Trophoblast cell (in vitro differentiated cells and primary cell): ENCODE measurements around the gene PTN.

Source experiments
- DNase-seq, 2 donors: peaks; one replicate each; pipeline ENCODE4 v3.0.0-alpha.2; 2016
- H2AFZ ChIP-seq: 2 replicates; pipeline ENCODE4 v1.6.1; 2013; ENCODE audit warnings: low read length, moderate library complexity, mild to moderate bottlenecking; ENCODE audit not compliant: insufficient read depth, poor library complexity
- H2AK5ac ChIP-seq: 2 replicates; pipeline ENCODE4 v1.6.1; 2013; ENCODE audit warnings: mild to moderate bottlenecking, low read length
- H2BK120ac ChIP-seq: 2 replicates; pipeline ENCODE4 v1.6.1; 2013; ENCODE audit warnings: low read length, mild to moderate bottlenecking, moderate library complexity; ENCODE audit not compliant: insufficient read depth, poor library complexity
- H2BK12ac ChIP-seq: 2 replicates; pipeline ENCODE4 v1.6.1; 2013; ENCODE audit warnings: mild to moderate bottlenecking, low read length, moderate library complexity
- H2BK5ac ChIP-seq: 2 replicates; pipeline ENCODE4 v1.6.1; 2013; ENCODE audit warnings: low read length, low read depth, moderate library complexity, mild to moderate bottlenecking; ENCODE audit not compliant: poor library complexity
- H3K14ac ChIP-seq: 2 replicates; pipeline ENCODE4 v1.6.1; 2013; ENCODE audit warnings: mild to moderate bottlenecking, low read length
- H3K18ac ChIP-seq: 2 replicates; pipeline ENCODE4 v1.6.1; 2013; ENCODE audit warnings: mild to moderate bottlenecking, low read length
- H3K23ac ChIP-seq: 2 replicates; pipeline ENCODE4 v1.6.1; 2013; ENCODE audit warnings: low read length
- H3K27ac ChIP-seq: 2 replicates; pipeline ENCODE4 v1.5.1; 2013; ENCODE audit warnings: low read depth, mild to moderate bottlenecking, inconsistent platforms, low read length, moderate library complexity
- H3K27me3 ChIP-seq: 2 replicates; pipeline ENCODE4 v1.6.1; 2013; ENCODE audit warnings: inconsistent platforms, mild to moderate bottlenecking, low read length, moderate library complexity; ENCODE audit not compliant: insufficient read depth
- H3K36me3 ChIP-seq, 2 experiments: 1 replicate in 1 of 2; 2 replicates in 1 of 2; pipeline ENCODE4 v1.6.1; 2013; ENCODE audit warnings: low read length in 2 of 2, mild to moderate bottlenecking in 2 of 2, moderate library complexity in 1 of 2; ENCODE audit not compliant: insufficient read depth in 2 of 2, control insufficient read depth in 1 of 2
- H3K4ac ChIP-seq: 2 replicates; pipeline ENCODE4 v1.6.1; 2013; ENCODE audit warnings: low read depth, mild to moderate bottlenecking, low read length, moderate library complexity
- H3K4me1 ChIP-seq, 2 experiments: 1 replicate in 1 of 2; 2 replicates in 1 of 2; pipeline ENCODE4 v1.6.1; 2013; ENCODE audit warnings: low read length in 2 of 2, mild to moderate bottlenecking in 2 of 2, moderate library complexity in 1 of 2; ENCODE audit not compliant: insufficient read depth in 2 of 2, control insufficient read depth in 1 of 2
- H3K4me2 ChIP-seq: 2 replicates; pipeline ENCODE4 v1.6.1; 2013; ENCODE audit warnings: inconsistent platforms, mild to moderate bottlenecking, low read length, moderate library complexity
- H3K4me3 ChIP-seq: 2 replicates; pipeline ENCODE4 v1.5.1; 2013; ENCODE audit warnings: mild to moderate bottlenecking, low read depth, low read length, inconsistent platforms
- H3K79me1 ChIP-seq: one replicate; pipeline ENCODE4 v1.6.1; 2013; ENCODE audit warnings: low read length
- H3K79me2 ChIP-seq: 2 replicates; pipeline ENCODE4 v1.6.1; 2013; ENCODE audit warnings: low read length, mild to moderate bottlenecking; ENCODE audit not compliant: control insufficient read depth, insufficient read depth, poor library complexity
- H3K9ac ChIP-seq: 2 replicates; pipeline ENCODE4 v1.6.1; 2013; ENCODE audit warnings: mild to moderate bottlenecking, low read length
- H3K9me3 ChIP-seq: 2 replicates; pipeline ENCODE4 v1.6.1; 2013; ENCODE audit warnings: low read depth, mild to moderate bottlenecking, control low read depth, inconsistent platforms, low read length; ENCODE audit not compliant: insufficient read depth
- H4K12ac ChIP-seq: 2 replicates; pipeline ENCODE4 v1.6.1; 2013; ENCODE audit warnings: low read depth, mild to moderate bottlenecking, low read length, moderate library complexity
- H4K8ac ChIP-seq: 2 replicates; pipeline ENCODE4 v1.6.1; 2013; ENCODE audit warnings: low read depth, mild to moderate bottlenecking, low read length, moderate library complexity
- H4K91ac ChIP-seq: one replicate; pipeline ENCODE4 v1.6.1; 2013; ENCODE audit warnings: low read depth, mild to moderate bottlenecking, low read length, moderate library complexity
- WGBS: extraction: QIAGEN DNeasy Blood & Tissue Kit; methylation state at CpG from one replicate; pipeline ENCODE4 v1.1.7; 2013; ENCODE audit warnings: missing lambda C conversion rate; ENCODE audit not compliant: insufficient read length, insufficient coverage; ENCODE audit errors: extremely low coverage; 5-methylcytosine and 5-hydroxymethylcytosine counted together

Gene PTN

DNA sequence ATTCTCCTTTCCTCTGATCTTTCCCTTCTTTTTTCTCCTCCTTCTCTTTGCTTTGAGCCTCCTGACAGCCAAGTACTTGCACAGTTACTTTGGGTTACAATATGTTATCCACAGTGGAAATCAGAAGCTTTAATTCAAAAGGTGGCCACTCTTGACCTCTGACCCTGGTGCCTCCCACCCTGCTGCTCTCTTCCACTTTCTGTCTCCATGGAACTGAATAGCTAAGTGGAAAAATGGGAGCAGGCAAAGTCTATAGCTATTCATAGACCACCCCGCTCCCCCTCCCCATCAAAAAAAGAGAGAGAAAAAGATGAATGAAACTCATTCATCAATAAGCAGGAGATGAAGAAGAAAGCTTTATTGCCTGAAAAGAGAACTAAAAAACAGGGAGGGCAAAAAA, 39.4 kb downstream of the PTN start:
- Histone ChIP-seq H3K9me3 (no peaks in the 10 kb centered on the region), H4K91ac (no peak overlapping the region), H3K14ac (no peak overlapping the region), H3K4ac (no peak overlapping the region), H3K79me2 (no peaks in the 10 kb centered on the region), H4K12ac (no peak overlapping the region), H3K18ac (no peak overlapping the region), H2BK5ac (no peak overlapping the region), H2BK120ac (no peak overlapping the region), H3K27me3 (no peaks in the 10 kb centered on the region), H3K79me1 (no peaks in the 10 kb centered on the region), H3K23ac (no peak overlapping the region), H3K4me2 (no peak overlapping the region), H2AFZ (no peak overlapping the region), H2AK5ac (no peak overlapping the region), H3K4me3 (no peak overlapping the region), H3K36me3 (no peaks in the 10 kb centered on the region), H2BK12ac (no peak overlapping the region), H3K4me1 (no peaks in the 10 kb centered on the region), H4K8ac (no peak overlapping the region), H3K27ac (no peak overlapping the region), H3K9ac (no peak overlapping the region)
- DNase-seq = no peak
- WGBS = no CpG with 5 or more reads among the region's 1 CpG

DNA sequence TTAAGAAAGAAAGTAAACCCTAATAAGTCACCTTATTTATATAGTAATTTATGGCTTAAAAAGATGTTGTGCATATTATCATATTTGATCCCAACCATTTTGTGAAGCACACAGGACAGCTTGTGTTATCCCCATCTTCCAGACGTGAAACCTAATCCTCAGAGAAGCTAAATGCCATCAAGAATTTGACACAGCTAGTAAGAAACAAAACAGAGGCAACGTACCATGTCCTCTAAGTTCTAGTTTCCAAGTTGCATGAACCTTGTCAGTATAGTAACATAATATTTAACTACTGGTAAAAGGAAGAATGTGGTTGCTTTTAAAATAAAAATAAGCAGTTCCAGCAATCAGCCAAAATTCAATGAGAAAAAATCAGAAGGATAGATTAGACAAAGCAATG, 41.5 kb downstream of the PTN start:
- no peak overlapping the region for H3K4me3 ChIP-seq
- H3K36me3 ChIP-seq = no peaks in the 10 kb centered on the region
- H2BK120ac ChIP-seq = no peak overlapping the region
- H3K9me3 ChIP-seq = no peaks in the 10 kb centered on the region
- H3K27me3 ChIP-seq = no peaks in the 10 kb centered on the region
- no peak overlapping the region for H4K12ac ChIP-seq
- H3K14ac ChIP-seq = no peak overlapping the region
- no peak overlapping the region for H3K18ac ChIP-seq
- no peak overlapping the region for H3K4me2 ChIP-seq
- no peak overlapping the region for H2AFZ ChIP-seq
- no peak overlapping the region for H4K8ac ChIP-seq
- H3K23ac ChIP-seq = no peak overlapping the region
- no peak overlapping the region for H3K9ac ChIP-seq
- no peaks in the 10 kb centered on the region for H3K79me1 ChIP-seq
- no peak overlapping the region for H2AK5ac ChIP-seq
- H3K4me1 ChIP-seq = no peaks in the 10 kb centered on the region
- WGBS = no CpG with 5 or more reads among the region's 2 CpGs
- H2BK5ac ChIP-seq = no peak overlapping the region
- DNase-seq = no peak
- H3K79me2 ChIP-seq = no peaks in the 10 kb centered on the region
- no peak overlapping the region for H3K27ac ChIP-seq
- no peak overlapping the region for H2BK12ac ChIP-seq
- no peak overlapping the region for H4K91ac ChIP-seq
- H3K4ac ChIP-seq = no peak overlapping the region

DNA sequence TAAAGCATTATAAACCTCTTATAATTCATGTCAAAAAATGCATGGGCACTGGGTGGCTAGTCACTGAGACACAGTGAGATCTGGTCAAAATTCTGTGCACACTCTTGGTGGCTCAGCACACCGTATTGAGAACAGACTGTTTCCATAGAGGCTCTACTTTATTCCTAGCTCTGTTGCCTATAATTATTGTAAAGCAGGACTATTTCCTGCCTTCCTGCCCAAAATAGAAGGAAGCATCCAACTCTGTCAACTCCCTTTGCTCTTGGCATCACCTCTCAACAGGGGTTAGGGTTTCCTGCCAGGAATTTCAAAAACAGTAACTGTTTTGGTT, 45.1 kb downstream of the PTN start:
- H3K36me3 ChIP-seq = no peaks in the 10 kb centered on the region
- H2BK120ac ChIP-seq = no peak overlapping the region
- no peak overlapping the region for H3K18ac ChIP-seq
- no peak overlapping the region for H2BK5ac ChIP-seq
- H4K8ac ChIP-seq = no peak overlapping the region
- H3K27ac ChIP-seq = no peak overlapping the region
- no peak overlapping the region for H3K9ac ChIP-seq
- H4K12ac ChIP-seq = no peak overlapping the region
- no peak for DNase-seq
- no peak overlapping the region for H3K14ac ChIP-seq
- no peak overlapping the region for H4K91ac ChIP-seq
- H2BK12ac ChIP-seq = no peak overlapping the region
- H2AFZ ChIP-seq = no peak overlapping the region
- H3K4me2 ChIP-seq = no peak overlapping the region
- H3K4ac ChIP-seq = no peak overlapping the region
- H3K9me3 ChIP-seq = no peaks in the 10 kb centered on the region
- no peaks in the 10 kb centered on the region for H3K27me3 ChIP-seq
- H3K4me1 ChIP-seq = no peaks in the 10 kb centered on the region
- H3K79me1 ChIP-seq = no peaks in the 10 kb centered on the region
- H3K23ac ChIP-seq = no peak overlapping the region
- no peaks in the 10 kb centered on the region for H3K79me2 ChIP-seq
- H2AK5ac ChIP-seq = no peak overlapping the region
- no peak overlapping the region for H3K4me3 ChIP-seq
- WGBS = no CpG with 5 or more reads among the region's 1 CpG

DNA sequence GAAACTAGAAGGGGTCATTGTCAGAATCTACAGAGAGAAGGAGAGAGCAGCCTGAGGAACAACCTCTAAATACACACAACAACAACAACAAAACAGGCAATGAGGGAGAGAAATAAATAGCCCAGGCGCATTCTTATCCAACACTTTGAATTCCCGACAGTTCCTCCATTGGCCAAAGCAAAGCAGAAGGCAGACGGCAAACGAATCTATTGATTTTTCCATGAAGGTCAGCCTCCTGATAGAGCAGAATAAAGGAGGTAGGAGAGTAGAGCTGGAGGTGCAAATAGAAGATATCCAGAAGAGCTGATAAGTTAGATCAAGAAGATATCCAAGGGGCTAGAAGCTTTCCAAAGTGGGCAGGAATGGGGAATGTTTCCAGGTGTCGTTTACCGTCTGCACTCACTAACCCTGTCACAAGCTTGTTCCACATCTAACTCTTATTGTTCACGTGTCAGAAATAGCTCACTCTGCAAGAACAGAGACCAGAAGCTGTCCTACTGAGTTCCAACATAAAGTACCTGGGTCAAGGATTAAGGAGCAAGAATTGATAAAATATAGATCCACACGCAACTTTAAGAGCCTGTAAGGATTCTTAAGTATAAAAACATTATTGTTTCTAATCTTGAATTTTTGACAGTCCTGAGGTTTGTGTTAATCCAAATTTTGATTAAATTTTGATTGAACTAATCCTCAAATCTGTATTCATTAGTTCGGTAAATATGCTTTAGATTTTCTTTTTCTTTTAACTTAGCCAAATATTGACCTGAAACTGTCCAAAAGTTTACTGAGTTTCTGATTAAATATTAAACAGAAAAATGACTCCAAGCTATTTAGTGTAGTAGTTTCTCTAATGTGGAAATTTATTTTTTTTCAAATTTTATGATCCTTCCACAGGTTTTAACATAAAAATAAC, 45.7 kb downstream of the PTN start:
- H2AK5ac ChIP-seq = no peak overlapping the region
- H3K4me3 ChIP-seq = no peak overlapping the region
- no peak overlapping the region for H4K91ac ChIP-seq
- H3K36me3 ChIP-seq = no peaks in the 10 kb centered on the region
- no peak overlapping the region for H3K9ac ChIP-seq
- H3K79me1 ChIP-seq = no peaks in the 10 kb centered on the region
- H3K27me3 ChIP-seq = no peaks in the 10 kb centered on the region
- H3K9me3 ChIP-seq = no peaks in the 10 kb centered on the region
- no peak for DNase-seq
- no peak overlapping the region for H4K12ac ChIP-seq
- no peak overlapping the region for H3K23ac ChIP-seq
- H2BK5ac ChIP-seq = no peak overlapping the region
- H2BK12ac ChIP-seq = no peak overlapping the region
- no peaks in the 10 kb centered on the region for H3K79me2 ChIP-seq
- H3K4me2 ChIP-seq = no peak overlapping the region
- H2BK120ac ChIP-seq = no peak overlapping the region
- no peak overlapping the region for H3K4ac ChIP-seq
- no peak overlapping the region for H2AFZ ChIP-seq
- H3K27ac ChIP-seq = no peak overlapping the region
- H3K14ac ChIP-seq = no peak overlapping the region
- WGBS = no CpG with 5 or more reads among the region's 9 CpGs
- H3K4me1 ChIP-seq = no peaks in the 10 kb centered on the region
- no peak overlapping the region for H3K18ac ChIP-seq
- no peak overlapping the region for H4K8ac ChIP-seq
